HCT116 (cell line): ENCODE results near the gene LRRIQ1. TPM values are rescaled to one million over a fixed set of nuclear protein-coding genes. Genes with fewer than 3 reads are reported as not detected.

Experiments used
- ATAC-seq: fragments of 200-7000 bp; cut with Tn5 transposase; 2 replicates; pipeline ENCODE4 v1.9.1; 2020; ENCODE audit warnings: mild to moderate bottlenecking, moderate library complexity
- BruUV-seq: library from RNA; stranded (reverse); fragments of 400-500 nt; replicated peaks from 2 replicates; lab custom pipeline; 2021; lab: Mats Ljungman, UMichigan
- CTCF ChIA-PET: fragments of 300-600 bp; sonication (Branson Sonifier 250); formaldehyde crosslinking; loops from one replicate; lab custom pipeline; 2021; ENCODE audit warnings: antibody characterized with exemption; lab: Charles Lee
- POLR2A ChIA-PET: fragments of 300-600, 350-600 bp; sonication (Branson Sonifier 250); formaldehyde crosslinking; loops from one replicate; lab custom pipeline; 2021; ENCODE audit warnings: antibody characterized with exemption; lab: Charles Lee
- RAD21 ChIA-PET, 2 experiments: fragments of 300-600 bp; sonication (Branson Sonifier 250); formaldehyde crosslinking; loops; one replicate each; lab custom pipeline; 2023; ENCODE audit warnings: low total read pairs in 2 of 2; ENCODE audit not compliant: uncharacterized antibody in 2 of 2, unreplicated experiment in 2 of 2, low non-redundant PET in 1 of 2; lab: Charles Lee
- DNase-seq: peaks from one replicate; pipeline ENCODE4 v3.0.0-alpha.2; 2010; ENCODE audit warnings: low read depth, low spot score
- H2AFZ ChIP-seq: fragments of 200-600 bp; shearing (Covaris generic), sonication (generic); 2 replicates; pipeline ENCODE4 v1.6.1; 2017; ENCODE audit warnings: low read depth, mixed run types, mixed read lengths, antibody characterized with exemption, low read length; ENCODE audit not compliant: poor library complexity, severe bottlenecking
- H3K27ac ChIP-seq: 2 replicates; pipeline ENCODE4 v1.5.1; 2012; ENCODE audit warnings: low read depth, low read length
- H3K27me3 ChIP-seq: fragments of 200-600 bp; sonication (generic); 2 replicates; pipeline ENCODE4 v1.6.1; 2016; ENCODE audit warnings: mixed run types, low read length, mixed read lengths; ENCODE audit not compliant: insufficient read depth
- H3K36me3 ChIP-seq, 2 experiments: fragments of 200-500 bp in 1 of 2; fragments of 200-600 bp in 1 of 2; sonication (Bioruptor generic) in 1 of 2; sonication (generic) in 1 of 2; 2 replicates each; pipeline versions ENCODE4 v1.5.1 to v1.6.1; 2014 to 2016; ENCODE audit warnings: low read length in 2 of 2, inconsistent platforms in 1 of 2, mixed read lengths in 1 of 2, mixed run types in 1 of 2; ENCODE audit not compliant: insufficient read depth in 2 of 2, control insufficient read depth in 1 of 2
- H3K4me1 ChIP-seq, 2 experiments: fragments of 200-600 bp in 1 of 2; sonication (generic) in 1 of 2; 2 replicates each; pipeline versions ENCODE4 v1.5.1 to v1.6.1; 2012 to 2017; ENCODE audit warnings: low read length in 2 of 2, inconsistent platforms in 1 of 2, mild to moderate bottlenecking in 1 of 2, mixed read lengths in 1 of 2, mixed run types in 1 of 2, moderate library complexity in 1 of 2; ENCODE audit not compliant: insufficient read depth in 2 of 2, control insufficient read depth in 1 of 2
- H3K4me2 ChIP-seq: fragments of 200-600 bp; sonication (generic); 2 replicates; pipeline ENCODE4 v1.6.1; 2017; ENCODE audit warnings: mixed run types, low read length, mixed read lengths
- H3K4me3 ChIP-seq, 2 experiments: fragments of 200-600 bp in 1 of 2; sonication (generic) in 1 of 2; replicated peaks in 1 of 2; 2 replicates each; pipeline ENCODE4 v1.5.1; 2011 to 2016; ENCODE audit warnings: low read length in 2 of 2, control low read depth in 1 of 2, low read depth in 1 of 2, mild to moderate bottlenecking in 1 of 2, mixed read lengths in 1 of 2, mixed run types in 1 of 2
- H3K79me2 ChIP-seq: fragments of 200-600 bp; sonication (generic); 2 replicates; pipeline ENCODE4 v1.6.1; 2017; ENCODE audit warnings: mild to moderate bottlenecking, mixed run types, low read length, moderate library complexity, mixed read lengths; ENCODE audit not compliant: insufficient read depth
- H3K9ac ChIP-seq: fragments of 200-600 bp; sonication (generic); 2 replicates; pipeline ENCODE4 v1.6.1; 2016; ENCODE audit warnings: low read length, mixed read lengths
- H3K9me2 ChIP-seq: fragments of 200-600 bp; sonication (generic), shearing (Covaris generic); 2 replicates; pipeline ENCODE4 v1.6.1; 2017; ENCODE audit warnings: mixed run types, mild to moderate bottlenecking, moderate library complexity; ENCODE audit not compliant: insufficient read depth
- H3K9me3 ChIP-seq, 2 experiments: fragments of 200-500 bp in 1 of 2; fragments of 200-600 bp in 1 of 2; sonication (Bioruptor generic) in 1 of 2; sonication (generic) in 1 of 2; 2 replicates each; pipeline ENCODE4 v1.6.1; 2014 to 2017; ENCODE audit warnings: low read length in 2 of 2, mixed read lengths in 2 of 2, inconsistent platforms in 1 of 2, low read depth in 1 of 2, mild to moderate bottlenecking in 1 of 2, mixed run types in 1 of 2, moderate library complexity in 1 of 2; ENCODE audit not compliant: control insufficient read depth in 1 of 2, insufficient read depth in 1 of 2
- H4K20me1 ChIP-seq: fragments of 200-600 bp; sonication (generic), shearing (Covaris generic); 2 replicates; pipeline ENCODE4 v1.6.1; 2017; ENCODE audit warnings: mixed run types, mild to moderate bottlenecking, moderate library complexity; ENCODE audit not compliant: insufficient read depth
- ATF3 ChIP-seq: IDR thresholded peaks from 2 replicates; pipeline ENCODE4 v1.6.1; 2012
- CBX3 ChIP-seq: IDR thresholded peaks from 2 replicates; pipeline ENCODE4 v1.6.1; 2012; ENCODE audit warnings: low read depth
- EGR1 ChIP-seq: IDR thresholded peaks from 2 replicates; pipeline ENCODE4 v1.6.1; 2012; ENCODE audit warnings: low read depth
- EZH2 ChIP-seq: fragments of 200-600 bp; sonication (generic); IDR thresholded peaks from 2 replicates; pipeline ENCODE4 v1.6.1; 2017; ENCODE audit warnings: antibody characterized with exemption, mixed run types
- EZH2phosphoT487 ChIP-seq: fragments of 200-600 bp; IDR thresholded peaks from 2 replicates; pipeline ENCODE4 v1.6.1; 2018; ENCODE audit warnings: antibody characterized with exemption, borderline replicate concordance
- FOSL1 ChIP-seq: IDR thresholded peaks from 2 replicates; pipeline ENCODE4 v1.6.1; 2012; ENCODE audit warnings: low read depth
- JUND ChIP-seq: IDR thresholded peaks from 2 replicates; pipeline ENCODE4 v1.6.1; 2012
- MAX ChIP-seq: IDR thresholded peaks from 2 replicates; pipeline ENCODE4 v1.6.1; 2012
- POLR2AphosphoS5 ChIP-seq: IDR thresholded peaks from 2 replicates; pipeline ENCODE4 v1.6.1; 2011; ENCODE audit warnings: mild to moderate bottlenecking, low read depth, low read length, moderate library complexity
- REST ChIP-seq: IDR thresholded peaks from 2 replicates; pipeline ENCODE4 v1.6.1; 2012; ENCODE audit warnings: low read depth
- SRF ChIP-seq: IDR thresholded peaks from 2 replicates; pipeline ENCODE4 v1.6.1; 2012; ENCODE audit warnings: low read depth
- ZFX ChIP-seq: fragments of 450-650 bp; IDR thresholded peaks from 2 replicates; pipeline ENCODE4 v1.6.1; 2017
- ZNF274 ChIP-seq: fragments of 200-500 bp; sonication (Bioruptor generic); IDR thresholded peaks from 2 replicates; pipeline ENCODE4 v1.6.1; 2014; ENCODE audit warnings: mild to moderate bottlenecking, low read depth, low read length, inconsistent platforms
- intact Hi-C: fragments of 100-400 bp; cut with micrococcal nuclease; formaldehyde crosslinking; loops from 2 replicates; pipeline ENCODE4 v1.10.0; 2022
- total RNA-seq: library from RNA; stranded (reverse); gene quantifications from one replicate; pipeline ENCODE4 v1.2.1, GENCODE V29; 2021; ENCODE audit not compliant: unreplicated experiment

LRRIQ1 gene
- total RNA-seq, 1 experiment from 2014 or later = 0.89 TPM

GRCh38 chr12:85043829-85044228, 7.7 kb downstream of the LRRIQ1 start:
- RAD21 ChIA-PET = no interaction called here
- DNase-seq (no peak), ATAC-seq (no peak)
- no peak overlapping the region for H3K27ac ChIP-seq
- no peaks in the 10 kb centered on the region for H3K36me3 ChIP-seq
- POLR2A ChIA-PET = no interaction called here
- H4K20me1 ChIP-seq = no peaks in the 10 kb centered on the region
- H3K27me3 ChIP-seq = no peaks in the 10 kb centered on the region
- no peaks in the 10 kb centered on the region for H3K9me2 ChIP-seq
- BruUV-seq = no TSS peak
- no peak overlapping the region for H2AFZ ChIP-seq
- TF ChIP-seq REST (no peak), EGR1 (no peak), MAX (no peak), SRF (no peak), ATF3 (no peak), POLR2AphosphoS5 (no peak), CBX3 (no peak), JUND (no peak), ZNF274 (no peak), EZH2phosphoT487 (no peak), FOSL1 (no peak), EZH2 (no peak), ZFX (no peak)
- no peaks in the 10 kb centered on the region for H3K4me1 ChIP-seq
- no peaks in the 10 kb centered on the region for H3K79me2 ChIP-seq
- H3K9me3 ChIP-seq = no peaks in the 10 kb centered on the region
- H3K4me2 ChIP-seq = no peak overlapping the region
- no peak overlapping the region for H3K4me3 ChIP-seq
- no peak overlapping the region for H3K9ac ChIP-seq
- intact Hi-C loops = no loop called here
- CTCF ChIA-PET = interaction anchor here (2.1 kb wide), 1 partner anchor 15 kb away, joined by 11 read pairs; no protein-coding TSS in a partner anchor
